ENCODE measurements around the gene CYP26C1.

Gene CYP26C1

GRCh38 chr10:93075369-93076221, 15.0 kb downstream of the CYP26C1 start:
- H3K4me3 ChIP-seq, result no peak overlapping the region
- peaks cover 53% of the 10 kb centered on the region for H3K27me3 ChIP-seq
- H3K4me1 ChIP-seq, result peaks cover 18% of the 10 kb centered on the region
- no peak overlapping the region for H3K4me2 ChIP-seq
- TF ChIP-seq Cebpa-rat (IDR thresholded peaks at IDR 0.05), result no peak
- H3K27ac ChIP-seq, result no peak overlapping the region
- H3K9me3 ChIP-seq, result peaks cover 4% of the 10 kb centered on the region; the same call in 1 of the 2 replicates
- no peaks in the 10 kb centered on the region for H3K36me3 ChIP-seq
- H3K9ac ChIP-seq, result no peak overlapping the region
- H4K20me1 ChIP-seq, result peaks cover 21% of the 10 kb centered on the region

- Histone ChIP-seq H3K36me3 (no peaks in the 10 kb centered on the region), H3K4me3 (no peak overlapping the region), H3K27me3 (peaks cover 41% of the 10 kb centered on the region), H3K27ac (no peak overlapping the region), H3K4me1 (peaks cover 18% of the 10 kb centered on the region), H4K20me1 (peaks cover 13% of the 10 kb centered on the region), H3K9me3 (peaks cover 4% of the 10 kb centered on the region; the same call in 1 of the 2 replicates), H3K4me2 (no peak overlapping the region), H3K9ac (no peak overlapping the region)
- no peak for TF ChIP-seq Cebpa-rat (IDR thresholded peaks at IDR 0.05)
These were observed 16.3 kb downstream of the CYP26C1 start for GRCh38 chr10:93076871-93077270.

- TF ChIP-seq Cebpa-rat (IDR thresholded peaks at IDR 0.05), result no peak
- H3K4me3 ChIP-seq, result no peak overlapping the region
- peaks cover 3% of the 10 kb centered on the region for H4K20me1 ChIP-seq
- H3K9ac ChIP-seq, result no peak overlapping the region
- peaks cover 31% of the 10 kb centered on the region for H3K27me3 ChIP-seq
- H3K4me1 ChIP-seq, result peaks cover 14% of the 10 kb centered on the region
- peaks cover 4% of the 10 kb centered on the region; the same call in 1 of the 2 replicates for H3K9me3 ChIP-seq
- no peak overlapping the region for H3K4me2 ChIP-seq
- H3K36me3 ChIP-seq, result no peaks in the 10 kb centered on the region
- H3K27ac ChIP-seq, result no peak overlapping the region
These were observed 17.3 kb downstream of the CYP26C1 start for GRCh38 chr10:93077860-93078337.

GRCh38 chr10:93079663-93080349, 19.2 kb downstream of the CYP26C1 start:
- no peak overlapping the region for H3K4me3 ChIP-seq
- peaks cover 2% of the 10 kb centered on the region; the same call in 1 of the 2 replicates for H3K9me3 ChIP-seq
- no peaks in the 10 kb centered on the region for H3K36me3 ChIP-seq
- H3K27me3 ChIP-seq, result peaks cover 11% of the 10 kb centered on the region
- TF ChIP-seq Cebpa-rat (IDR thresholded peaks at IDR 0.05), result no peak
- no peak overlapping the region for H3K4me2 ChIP-seq
- no peak overlapping the region for H3K9ac ChIP-seq
- no peaks in the 10 kb centered on the region for H4K20me1 ChIP-seq
- peaks cover under 1% of the 10 kb centered on the region; the same call in 1 of the 2 replicates for H3K4me1 ChIP-seq
- no peak overlapping the region for H3K27ac ChIP-seq

- H3K4me2 ChIP-seq, result no peak overlapping the region
- H3K36me3 ChIP-seq, result no peaks in the 10 kb centered on the region
- no peak for TF ChIP-seq Cebpa-rat (IDR thresholded peaks at IDR 0.05)
- no peak overlapping the region for H3K4me3 ChIP-seq
- H3K9me3 ChIP-seq, result no peaks in the 10 kb centered on the region
- no peak overlapping the region for H3K9ac ChIP-seq
- no peaks in the 10 kb centered on the region for H4K20me1 ChIP-seq
- H3K27ac ChIP-seq, result no peak overlapping the region
- peaks cover 5% of the 10 kb centered on the region; the same call in 1 of the 2 replicates for H3K27me3 ChIP-seq
- peaks cover 7% of the 10 kb centered on the region for H3K4me1 ChIP-seq
These were observed 19.9 kb downstream of the CYP26C1 start for GRCh38 chr10:93080350-93081046.

GRCh38 chr10:93081318-93081717, 20.7 kb downstream of the CYP26C1 start:
- no peaks in the 10 kb centered on the region for H3K9me3 ChIP-seq
- no peak overlapping the region for H3K4me2 ChIP-seq
- H3K4me1 ChIP-seq, result peaks cover 14% of the 10 kb centered on the region
- no peaks in the 10 kb centered on the region for H4K20me1 ChIP-seq
- no peak overlapping the region for H3K27ac ChIP-seq
- H3K4me3 ChIP-seq, result no peak overlapping the region
- no peak overlapping the region for H3K9ac ChIP-seq
- H3K27me3 ChIP-seq, result no peaks in the 10 kb centered on the region
- H3K36me3 ChIP-seq, result no peaks in the 10 kb centered on the region
- TF ChIP-seq Cebpa-rat (IDR thresholded peaks at IDR 0.05), result no peak

GRCh38 chr10:93081834-93082233, 21.2 kb downstream of the CYP26C1 start:
- H3K36me3 ChIP-seq, result no peaks in the 10 kb centered on the region
- no peaks in the 10 kb centered on the region for H4K20me1 ChIP-seq
- no peak overlapping the region for H3K4me2 ChIP-seq
- H3K27ac ChIP-seq, result no peak overlapping the region
- H3K9me3 ChIP-seq, result no peaks in the 10 kb centered on the region
- H3K4me1 ChIP-seq, result peaks cover 14% of the 10 kb centered on the region
- no peak for TF ChIP-seq Cebpa-rat (IDR thresholded peaks at IDR 0.05)
- no peak overlapping the region for H3K9ac ChIP-seq
- no peak overlapping the region for H3K4me3 ChIP-seq
- no peaks in the 10 kb centered on the region for H3K27me3 ChIP-seq

- Histone ChIP-seq H3K36me3 (no peaks in the 10 kb centered on the region), H3K4me3 (no peak overlapping the region)
- TF ChIP-seq Cebpa-rat (IDR thresholded peaks at IDR 0.05), result no peak
These were observed 23.3 kb downstream of the CYP26C1 start for GRCh38 chr10:93083743-93084539.

More at GRCh38 chr10:93083743-93084539, 23.3 kb downstream of the CYP26C1 start:
- H3K4me2 ChIP-seq, result no peak overlapping the region
- H3K9ac ChIP-seq, result no peak overlapping the region
- H3K27me3 ChIP-seq, result no peaks in the 10 kb centered on the region
- no peak overlapping the region for H3K27ac ChIP-seq
- peaks cover 17% of the 10 kb centered on the region for H3K4me1 ChIP-seq
- H3K9me3 ChIP-seq, result no peaks in the 10 kb centered on the region
- no peaks in the 10 kb centered on the region for H4K20me1 ChIP-seq

Measured in BLaER1 (cell line).